HG02981 (cell line): ENCODE measurements around the gene INF2.

ENCODE experiments used
- ATAC-seq: cut with Tn5 transposase; IDR thresholded peaks from one replicate; pipeline ENCODE4 v1.9.1; 2021; ENCODE audit warnings: mild to moderate bottlenecking, moderate library complexity; ENCODE audit not compliant: unreplicated experiment

INF2 gene

DNA sequence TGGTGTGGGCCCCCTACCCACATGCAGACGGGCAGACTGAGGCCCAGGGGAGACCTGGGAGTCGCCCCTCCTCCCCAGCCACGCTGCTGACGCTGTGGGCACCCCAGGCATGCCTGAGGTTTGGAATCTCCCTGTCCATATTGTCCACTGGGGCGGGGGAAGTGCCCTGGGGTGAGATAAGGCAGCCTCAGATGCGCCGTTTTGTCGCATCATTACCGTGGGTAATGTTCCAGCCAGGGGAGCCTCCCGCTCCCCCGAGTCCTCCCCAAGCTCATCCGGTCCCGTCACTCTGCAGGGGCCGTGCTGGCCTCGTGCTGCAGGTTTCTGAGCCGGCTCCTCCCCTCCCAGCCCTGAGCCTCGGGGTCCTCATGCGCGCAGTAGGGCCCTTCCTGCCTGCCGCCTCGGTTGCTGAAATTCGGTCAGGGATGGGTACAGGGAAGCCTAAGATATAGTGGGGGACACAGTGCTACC lies 11.4 kb downstream of the INF2 start:
- ATAC-seq, result no peak

DNA sequence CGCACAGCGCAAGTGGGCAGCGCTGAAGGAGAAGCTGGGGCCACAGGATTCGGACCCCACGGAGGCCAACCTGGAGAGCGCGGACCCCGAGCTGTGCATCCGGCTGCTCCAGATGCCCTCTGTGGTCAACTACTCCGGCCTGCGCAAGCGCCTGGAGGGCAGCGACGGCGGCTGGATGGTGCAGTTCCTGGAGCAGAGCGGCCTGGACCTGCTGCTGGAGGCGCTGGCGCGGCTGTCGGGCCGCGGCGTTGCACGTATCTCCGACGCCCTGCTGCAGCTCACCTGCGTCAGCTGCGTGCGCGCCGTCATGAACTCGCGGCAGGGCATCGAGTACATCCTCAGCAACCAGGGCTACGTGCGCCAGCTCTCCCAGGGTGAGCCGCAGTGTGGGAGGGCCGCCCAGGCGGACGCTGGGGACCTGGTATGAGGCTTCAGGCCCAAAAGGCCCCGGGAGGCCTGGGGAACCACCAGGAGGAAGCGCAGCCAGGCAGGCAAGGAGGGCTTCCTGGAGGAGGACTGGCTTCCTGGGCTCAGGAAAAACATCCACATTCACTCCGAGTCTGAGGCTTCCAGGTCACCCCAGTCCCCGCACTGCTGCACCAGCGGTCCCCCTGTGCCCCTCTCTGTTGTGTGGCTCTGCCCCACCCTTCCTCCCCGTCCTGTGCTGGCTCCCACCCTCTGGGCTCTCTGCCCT lies 12.1 kb downstream of the INF2 start:
- ATAC-seq, result no peak

GRCh38 chr14:104702106-104702505 lies 12.7 kb downstream of the INF2 start:
- no peak for ATAC-seq

DNA sequence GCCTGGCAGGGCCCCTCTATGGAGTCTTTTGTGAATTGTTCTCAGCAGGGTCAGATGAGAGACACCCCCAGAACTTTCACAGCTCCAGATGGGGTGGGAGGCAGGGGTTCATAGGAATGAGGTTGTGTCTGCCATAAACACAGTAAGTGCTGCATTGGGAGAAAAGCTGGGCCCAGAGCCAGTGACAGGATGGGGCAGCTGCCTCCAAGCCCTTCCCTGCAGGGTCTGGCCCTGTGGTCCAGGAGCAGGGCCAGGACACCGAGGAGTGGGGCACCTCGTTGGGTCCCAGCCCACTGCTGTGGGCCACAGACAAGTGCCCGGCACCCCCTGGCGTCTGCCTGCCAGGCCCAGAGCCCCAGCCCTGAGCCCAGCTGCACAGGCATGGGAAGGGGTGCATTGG lies 13.3 kb downstream of the INF2 start:
- ATAC-seq, result no peak

DNA sequence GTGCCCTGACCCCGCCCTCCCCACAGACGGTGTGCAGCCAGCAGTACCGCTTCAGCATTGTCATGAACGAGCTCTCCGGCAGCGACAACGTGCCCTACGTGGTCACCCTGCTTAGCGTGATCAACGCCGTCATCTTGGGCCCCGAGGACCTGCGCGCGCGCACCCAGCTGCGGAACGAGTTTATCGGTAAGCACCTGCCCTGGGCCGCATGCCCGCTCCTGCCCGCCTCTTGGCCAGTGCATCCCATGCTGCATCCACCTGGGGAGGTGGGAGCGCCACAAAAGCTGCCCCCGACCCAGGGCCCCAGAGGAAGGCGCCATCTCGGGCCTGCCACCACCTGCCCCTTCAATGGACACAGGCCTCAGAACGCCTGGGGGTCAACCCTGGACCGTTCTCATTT lies 13.9 kb downstream of the INF2 start:
- ATAC-seq, result no peak

DNA sequence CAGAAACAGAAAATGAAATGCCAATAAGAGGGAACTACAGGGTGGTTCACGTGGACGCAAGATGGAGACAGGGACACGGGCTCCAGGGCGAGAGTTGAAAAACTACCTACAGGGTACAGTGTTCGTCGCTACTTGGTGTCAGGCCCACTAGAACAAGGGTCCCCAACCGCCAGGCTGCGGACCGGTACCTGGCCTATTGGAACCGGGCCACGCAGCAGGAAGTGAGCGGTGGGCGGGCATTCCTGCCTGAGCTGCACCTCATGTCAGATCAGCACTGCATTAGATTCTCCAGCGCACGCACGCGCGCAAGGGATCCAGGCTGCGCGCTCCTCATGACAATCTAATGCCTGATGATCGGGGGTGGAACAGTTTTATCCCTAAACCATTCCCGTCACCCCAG lies 14.8 kb downstream of the INF2 start:
- ATAC-seq, result no peak

DNA sequence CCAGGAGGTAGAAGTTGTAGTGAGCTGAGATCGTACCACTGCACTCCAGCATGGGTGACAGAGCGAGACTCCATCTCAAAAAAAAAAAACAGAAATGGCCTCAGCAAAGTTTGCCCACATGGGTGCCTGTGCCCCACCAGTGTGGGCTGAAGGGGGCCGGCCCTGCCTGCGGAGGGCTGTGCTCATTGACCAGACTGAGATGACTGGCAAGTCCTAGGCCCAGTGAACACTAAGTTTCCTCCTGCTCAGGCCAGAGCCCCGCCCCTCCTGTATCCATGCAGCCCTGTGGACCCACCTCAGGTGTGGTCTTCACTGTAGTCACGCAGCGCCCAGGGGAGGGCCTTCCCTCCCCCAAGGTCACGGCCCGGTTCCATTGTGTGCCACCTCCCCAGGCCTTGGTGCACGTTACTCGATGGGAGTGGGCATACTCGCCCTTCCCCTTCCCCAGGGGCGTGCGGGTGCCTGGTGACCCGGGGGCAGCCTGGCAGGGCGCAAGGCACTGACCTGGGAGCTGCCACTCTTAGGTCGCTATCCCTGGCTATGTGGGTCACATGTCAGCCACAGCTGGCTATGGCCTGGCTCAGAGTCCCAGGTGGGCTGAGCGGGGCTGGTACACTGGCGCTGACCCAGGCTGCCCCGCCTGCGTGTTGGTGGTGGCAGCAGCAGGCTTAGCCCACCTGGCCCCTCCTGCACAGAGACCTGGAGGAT lies 16.1 kb downstream of the INF2 start:
- no peak for ATAC-seq

DNA sequence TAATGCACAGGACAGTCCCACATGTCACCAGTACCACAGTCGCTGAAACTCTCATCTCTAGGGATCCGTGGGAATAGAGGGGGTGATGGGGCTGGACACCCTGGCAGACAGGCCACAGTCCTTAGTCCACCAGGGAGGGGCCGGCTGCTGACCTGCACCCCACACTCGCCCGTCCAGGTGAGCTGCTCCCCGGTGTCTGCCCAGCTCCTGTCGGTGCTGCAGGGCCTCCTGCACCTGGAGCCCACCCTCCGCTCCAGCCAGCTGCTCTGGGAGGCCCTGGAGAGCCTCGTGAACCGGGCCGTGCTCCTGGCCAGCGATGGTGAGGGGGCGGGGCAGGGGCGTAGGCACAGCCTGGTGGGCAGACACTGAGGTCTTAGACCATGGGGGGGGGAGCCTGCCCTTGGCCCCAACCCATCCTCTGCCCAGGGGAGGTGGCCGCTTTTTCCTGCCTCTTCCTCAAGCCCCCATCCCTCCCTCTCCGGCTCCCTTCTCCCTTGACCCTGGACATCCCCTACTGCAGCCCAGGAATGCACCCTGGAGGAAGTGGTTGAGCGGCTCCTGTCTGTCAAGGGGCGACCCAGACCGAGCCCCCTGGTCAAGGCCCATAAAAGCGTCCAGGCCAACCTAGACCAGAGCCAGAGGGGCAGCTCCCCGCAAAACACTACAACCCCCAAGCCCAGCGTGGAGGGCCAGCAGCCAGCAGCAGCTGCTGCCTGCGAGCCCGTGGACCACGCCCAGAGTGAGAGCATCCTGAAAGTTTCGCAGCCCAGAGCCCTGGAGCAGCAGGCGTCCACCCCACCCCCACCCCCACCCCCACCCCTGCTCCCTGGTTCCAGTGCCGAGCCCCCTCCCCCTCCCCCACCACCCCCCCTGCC lies 17.6 kb downstream of the INF2 start:
- no peak for ATAC-seq

DNA sequence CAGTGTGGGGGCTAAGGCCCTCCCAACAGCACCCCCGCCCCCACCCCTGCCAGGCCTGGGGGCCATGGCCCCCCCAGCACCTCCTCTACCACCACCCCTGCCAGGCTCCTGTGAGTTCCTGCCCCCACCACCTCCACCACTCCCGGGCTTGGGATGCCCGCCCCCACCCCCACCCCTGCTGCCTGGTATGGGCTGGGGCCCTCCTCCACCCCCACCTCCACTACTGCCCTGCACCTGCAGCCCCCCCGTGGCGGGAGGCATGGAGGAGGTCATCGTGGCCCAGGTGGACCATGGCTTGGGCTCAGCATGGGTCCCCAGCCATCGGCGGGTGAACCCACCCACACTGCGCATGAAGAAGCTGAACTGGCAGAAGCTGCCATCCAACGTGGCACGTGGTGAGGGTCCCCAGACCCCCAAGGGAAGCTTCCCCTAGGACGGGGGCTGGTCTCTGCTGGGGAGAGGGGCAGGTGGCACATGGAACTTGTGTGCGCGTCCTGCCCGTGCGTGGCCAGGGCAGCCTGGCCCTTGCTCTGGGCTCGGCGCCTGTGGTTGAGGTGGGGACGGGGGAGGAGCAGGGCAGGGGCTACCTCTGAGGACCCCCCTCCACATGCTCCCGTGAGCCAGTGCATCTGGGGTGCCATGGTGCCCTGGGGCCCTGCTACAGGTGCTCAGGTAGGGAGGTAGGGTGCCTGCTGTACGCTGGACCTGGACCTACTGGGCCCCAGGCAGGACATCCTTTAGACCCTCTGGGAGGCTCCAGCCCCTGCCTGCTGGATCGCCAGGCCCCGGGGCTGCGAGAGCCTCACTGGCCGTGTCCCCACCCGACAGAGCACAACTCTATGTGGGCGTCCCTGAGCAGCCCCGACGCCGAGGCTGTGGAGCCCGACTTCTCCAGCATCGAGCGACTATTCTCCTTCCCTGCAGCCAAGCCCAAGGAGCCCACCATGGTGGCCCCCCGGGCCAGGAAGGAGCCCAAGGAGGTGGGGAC lies 18.5 kb downstream of the INF2 start:
- no peak for ATAC-seq

- ATAC-seq, result no peak
Measured at GRCh38 chr14:104708606-104709268, 19.3 kb downstream of the INF2 start.

DNA sequence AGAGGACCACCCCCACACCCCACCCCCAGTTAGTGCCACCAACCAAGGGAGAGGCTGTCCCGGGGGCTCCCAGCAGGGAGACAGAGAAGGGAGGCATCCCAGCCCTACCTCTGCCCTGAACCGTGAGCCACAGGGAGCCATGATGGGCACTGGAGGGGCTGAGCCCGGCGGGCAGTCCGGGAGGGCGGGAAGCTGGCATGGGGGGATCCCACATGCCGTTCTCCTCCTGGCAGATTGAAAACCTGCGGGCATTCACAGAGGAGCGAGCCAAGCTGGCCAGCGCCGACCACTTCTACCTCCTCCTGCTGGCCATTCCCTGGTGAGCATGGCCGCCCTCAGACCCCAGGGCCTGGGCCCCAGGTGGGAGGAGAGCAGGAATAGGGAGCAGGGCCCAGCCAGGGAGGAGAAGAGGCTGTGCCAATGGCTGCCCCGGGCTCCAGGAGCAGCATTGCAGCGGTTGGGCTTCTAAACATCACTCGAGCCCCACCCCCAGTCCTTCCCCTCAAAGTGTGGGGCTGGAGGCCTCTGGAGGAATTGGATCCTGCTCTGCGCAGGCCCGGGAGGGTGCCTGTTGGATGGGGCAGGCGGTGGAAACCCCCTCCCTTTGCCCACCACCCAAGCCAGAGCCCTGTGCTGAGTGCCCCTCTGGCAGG lies 20.1 kb downstream of the INF2 start:
- no peak for ATAC-seq

DNA sequence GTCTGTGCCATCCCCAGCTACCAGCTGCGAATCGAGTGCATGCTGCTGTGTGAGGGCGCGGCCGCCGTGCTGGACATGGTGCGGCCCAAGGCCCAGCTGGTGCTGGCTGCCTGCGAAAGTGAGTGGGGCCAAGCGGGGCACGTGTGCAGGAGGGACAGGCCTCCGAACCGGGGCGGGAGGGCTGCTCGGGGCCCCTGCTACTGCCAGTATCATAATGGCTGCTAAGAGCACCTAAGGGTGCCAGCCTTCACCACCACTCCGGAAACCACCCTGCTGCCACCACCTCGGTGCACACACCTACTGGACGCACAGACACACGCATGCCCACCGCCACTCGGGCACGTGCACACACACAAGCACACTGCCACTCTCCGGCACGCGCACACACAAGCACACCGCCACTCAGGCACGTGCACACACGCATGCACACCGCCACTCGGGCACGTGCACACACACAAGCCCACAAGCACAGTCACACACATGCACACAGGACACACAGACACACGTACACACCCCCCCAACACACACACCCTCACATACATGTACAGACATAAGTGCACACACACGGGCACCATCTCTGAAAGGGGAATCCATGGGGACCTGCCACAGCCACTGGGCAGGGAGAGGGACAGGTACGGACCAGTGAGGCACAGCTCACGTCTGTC lies 20.8 kb downstream of the INF2 start:
- no peak for ATAC-seq

DNA sequence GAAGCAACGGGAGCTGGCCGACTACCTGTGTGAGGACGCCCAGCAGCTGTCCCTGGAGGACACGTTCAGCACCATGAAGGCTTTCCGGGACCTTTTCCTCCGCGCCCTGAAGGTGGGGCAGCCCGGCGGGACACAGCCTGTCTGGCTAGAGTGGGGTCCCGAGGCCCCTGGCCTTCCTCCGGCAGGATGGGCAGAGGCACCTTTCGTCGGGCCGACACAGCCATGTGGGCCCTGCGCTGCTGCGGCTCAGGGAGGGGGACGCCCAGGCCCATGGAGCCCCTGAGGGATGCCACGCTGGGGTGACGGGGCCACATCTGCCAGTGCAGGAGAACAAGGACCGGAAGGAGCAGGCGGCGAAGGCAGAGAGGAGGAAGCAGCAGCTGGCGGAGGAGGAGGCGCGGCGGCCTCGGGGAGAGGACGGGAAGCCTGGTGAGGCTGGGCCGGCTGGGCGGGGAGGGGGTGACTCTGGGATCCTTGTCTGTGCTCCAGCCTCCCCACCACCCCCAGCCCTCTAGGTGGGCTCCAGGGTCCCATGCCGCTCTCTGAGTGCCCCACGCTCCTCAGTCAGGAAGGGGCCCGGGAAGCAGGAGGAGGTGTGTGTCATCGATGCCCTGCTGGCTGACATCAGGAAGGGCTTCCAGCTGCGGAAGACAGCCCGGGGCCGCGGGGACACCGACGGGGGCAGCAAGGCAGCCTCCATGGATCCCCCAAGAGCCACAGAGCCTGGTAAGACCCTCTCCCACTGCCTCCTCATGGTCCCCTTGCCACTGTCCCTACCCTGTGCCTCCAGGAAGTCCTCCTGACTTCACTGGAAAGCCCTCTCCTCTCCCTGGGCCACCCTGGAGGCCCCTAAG lies 23.7 kb downstream of the INF2 start:
- no peak for ATAC-seq

GRCh38 chr14:104714066-104714465 lies 24.6 kb downstream of the INF2 start:
- ATAC-seq, result no peak

DNA sequence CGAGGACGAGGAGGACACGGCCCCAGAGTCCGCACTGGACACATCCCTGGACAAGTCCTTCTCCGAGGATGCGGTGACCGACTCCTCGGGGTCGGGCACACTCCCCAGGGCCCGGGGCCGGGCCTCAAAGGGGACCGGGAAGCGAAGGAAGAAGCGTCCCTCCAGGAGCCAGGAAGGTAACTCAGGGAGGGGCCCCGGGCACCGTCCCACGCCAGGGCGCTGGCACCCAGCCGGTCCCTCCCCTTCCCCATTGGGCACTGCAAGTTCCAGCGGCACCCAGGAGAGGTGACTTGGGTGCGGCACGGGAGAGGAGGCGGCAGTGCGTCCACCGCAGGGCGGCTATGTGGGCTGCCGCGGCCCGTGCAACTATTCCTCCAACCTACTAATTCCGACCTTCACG lies 25.3 kb downstream of the INF2 start:
- no peak for ATAC-seq

GRCh38 chr14:104715416-104715815 lies 26.0 kb downstream of the INF2 start:
- ATAC-seq, result no peak

- no peak for ATAC-seq
Measured at GRCh38 chr14:104715871-104716270, 26.5 kb downstream of the INF2 start.

DNA sequence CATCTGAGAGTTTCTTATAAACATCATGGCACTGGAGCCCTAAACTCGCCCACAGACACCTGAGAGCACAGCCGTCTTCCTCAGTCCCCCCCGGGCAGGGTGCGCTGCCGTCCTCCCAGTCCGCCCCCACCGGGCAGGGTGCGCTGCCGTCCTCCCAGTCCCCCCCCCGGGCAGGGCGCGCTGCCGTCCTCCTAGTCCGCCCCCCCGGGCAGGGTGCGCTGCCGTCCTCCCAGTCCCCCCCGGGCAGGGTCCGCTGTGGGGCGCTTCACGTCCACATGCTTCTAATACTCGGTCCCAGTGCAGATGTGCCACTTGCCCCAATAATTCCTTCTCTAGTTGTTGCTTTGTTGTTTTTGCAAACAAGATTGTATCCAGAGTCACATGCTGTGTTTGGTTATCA lies 27.7 kb downstream of the INF2 start:
- ATAC-seq, result no peak
